Mucosa of stomach (tissue), 1 donor: Measurements from ENCODE around the gene CCSER2.
"Not testable (repeated sequence)": the region's sequence is repeated elsewhere in the genome, so short reads cannot be mapped to it uniquely, and the experiment has no call there.

ENCODE experiments used
- H3K27me3 ChIP-seq: one replicate; pipeline ENCODE4 v1.7.0; 2013; ENCODE audit warnings: mild to moderate bottlenecking, low read length; ENCODE audit not compliant: control insufficient read depth, insufficient read depth
- H3K36me3 ChIP-seq: one replicate; pipeline ENCODE4 v1.7.0; 2013; ENCODE audit warnings: low read length; ENCODE audit not compliant: control insufficient read depth, insufficient read depth
- H3K4me1 ChIP-seq: one replicate; pipeline ENCODE4 v1.7.0; 2013; ENCODE audit warnings: mild to moderate bottlenecking, low read length; ENCODE audit not compliant: control insufficient read depth, insufficient read depth
- H3K4me3 ChIP-seq: one replicate; pipeline ENCODE4 v1.7.0; 2013; ENCODE audit warnings: low read length
- H3K9ac ChIP-seq: one replicate; pipeline ENCODE4 v1.7.0; 2013; ENCODE audit warnings: mild to moderate bottlenecking, low read length, moderate library complexity
- H3K9me3 ChIP-seq: one replicate; pipeline ENCODE4 v1.7.0; 2013; ENCODE audit warnings: mild to moderate bottlenecking, low read length, moderate library complexity; ENCODE audit not compliant: control insufficient read depth
- donor health status: Pancreatic carcinoma.

CCSER2 gene

DNA sequence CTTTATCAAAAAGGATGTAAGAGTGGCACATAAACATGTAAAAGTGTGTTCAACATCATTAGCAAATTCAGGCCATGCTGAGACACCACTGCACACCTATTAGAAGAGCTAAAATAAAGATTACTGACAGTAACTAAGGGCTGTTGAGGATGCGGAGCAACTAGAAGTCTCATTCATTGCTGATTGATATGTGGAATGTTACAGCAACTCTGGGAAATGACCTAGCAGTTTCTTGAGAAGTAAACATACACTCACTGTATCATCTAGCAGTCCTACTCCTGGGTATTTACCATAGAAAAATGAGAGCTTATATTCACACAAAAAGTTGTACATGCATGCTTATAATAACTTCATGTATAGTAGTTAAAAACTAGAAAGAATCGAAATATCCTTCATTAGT lies 77.3 kb downstream of the CCSER2 start:
- Histone ChIP-seq H3K4me1 (peaks cover 18% of the 10 kb centered on the region), H3K9me3 (no peaks in the 10 kb centered on the region)

GRCh38 chr10:84406561-84406960 lies 78.2 kb downstream of the CCSER2 start:
- Histone ChIP-seq H3K27me3 (no peaks in the 10 kb centered on the region), H3K4me3 (no peak overlapping the region), H3K4me1 (peaks cover 12% of the 10 kb centered on the region), H3K9ac (no peak overlapping the region), H3K9me3 (no peaks in the 10 kb centered on the region), H3K36me3 (no peaks in the 10 kb centered on the region)

More for the DNA sequence above, 77.3 kb downstream of the CCSER2 start:
- Histone ChIP-seq H3K4me3 (no peak overlapping the region), H3K36me3 (no peaks in the 10 kb centered on the region), H3K9ac (no peak overlapping the region), H3K27me3 (no peaks in the 10 kb centered on the region)

- Histone ChIP-seq H3K4me1 (peaks cover 12% of the 10 kb centered on the region), H3K9me3 (no peaks in the 10 kb centered on the region), H3K27me3 (no peaks in the 10 kb centered on the region), H3K4me3 (no peak overlapping the region), H3K36me3 (no peaks in the 10 kb centered on the region), H3K9ac (no peak overlapping the region)
Observed at GRCh38 chr10:84407388-84408049, 79.1 kb downstream of the CCSER2 start.

DNA sequence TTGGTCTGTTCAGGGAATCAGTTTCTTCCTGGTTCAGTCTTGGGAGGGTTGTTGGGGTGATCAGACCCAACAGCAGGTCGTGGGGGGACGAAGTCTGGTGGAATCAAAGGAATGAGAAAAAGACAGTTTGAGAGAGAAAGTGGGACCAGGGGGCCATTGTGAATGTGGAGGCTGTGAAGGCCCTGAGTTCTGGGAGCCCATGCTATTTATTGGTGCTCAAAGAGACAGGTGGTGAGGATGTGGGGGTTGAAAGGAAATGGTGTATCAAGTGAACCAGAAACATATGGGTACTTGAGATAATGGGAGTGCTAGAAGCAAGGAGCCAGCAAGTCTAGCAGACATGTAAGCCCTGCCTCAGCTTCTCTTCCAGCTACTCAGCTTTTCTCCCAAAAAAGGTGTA lies 84.1 kb downstream of the CCSER2 start:
- Histone ChIP-seq H3K4me1 (peaks cover 14% of the 10 kb centered on the region), H3K4me3 (no peak overlapping the region), H3K27me3 (no peaks in the 10 kb centered on the region), H3K36me3 (no peaks in the 10 kb centered on the region), H3K9me3 (no peaks in the 10 kb centered on the region), H3K9ac (no peak overlapping the region)

- H3K9ac ChIP-seq, H3K4me3 ChIP-seq, H3K9me3 ChIP-seq, H3K27me3 ChIP-seq, H3K36me3 ChIP-seq: not testable (repeated sequence)
- peaks cover 11% of the 10 kb centered on the region for H3K4me1 ChIP-seq
Observed at GRCh38 chr10:84414110-84414509, 85.7 kb downstream of the CCSER2 start.

DNA sequence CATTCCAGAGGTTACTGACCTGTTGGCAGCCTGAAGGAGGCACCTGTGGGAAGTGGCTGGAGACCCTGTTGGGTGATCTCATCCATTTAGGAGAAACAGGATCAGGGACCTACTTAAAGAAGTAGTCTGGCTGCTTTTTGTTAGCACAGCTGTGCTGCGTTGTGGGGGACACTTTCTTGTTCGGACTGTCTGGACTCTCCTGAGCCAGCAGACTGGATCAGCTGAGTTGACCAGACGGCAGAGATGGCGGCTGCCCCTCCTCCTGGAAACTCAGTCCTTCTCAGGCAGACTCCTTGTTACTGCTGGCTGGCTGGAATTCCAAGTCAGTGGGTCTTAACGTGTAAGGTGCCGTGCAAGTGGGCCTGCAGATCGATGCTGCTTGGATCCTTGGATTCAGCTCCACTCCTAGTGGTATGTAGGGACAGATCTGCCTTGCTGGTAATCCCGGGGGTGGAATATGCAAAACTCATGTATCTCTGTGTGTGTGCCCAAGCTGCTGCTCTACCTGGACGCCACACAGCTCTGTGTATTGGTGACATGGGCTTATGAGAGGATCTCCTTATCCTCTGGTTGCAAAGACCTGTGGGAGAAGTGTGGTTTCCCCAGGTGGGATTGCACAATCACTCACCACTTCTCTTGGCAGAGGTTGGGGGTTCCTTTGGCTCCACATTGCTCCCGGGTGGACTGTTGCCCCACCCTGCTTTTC lies 87.3 kb downstream of the CCSER2 start:
- Histone ChIP-seq H3K9ac (peak overlapping the region; percentile 5), H3K27me3 (no peaks in the 10 kb centered on the region), H3K9me3 (no peaks in the 10 kb centered on the region), H3K4me3 (peak overlapping the region; percentile 20), H3K36me3 (no peaks in the 10 kb centered on the region), H3K4me1 (peaks cover 11% of the 10 kb centered on the region)

DNA sequence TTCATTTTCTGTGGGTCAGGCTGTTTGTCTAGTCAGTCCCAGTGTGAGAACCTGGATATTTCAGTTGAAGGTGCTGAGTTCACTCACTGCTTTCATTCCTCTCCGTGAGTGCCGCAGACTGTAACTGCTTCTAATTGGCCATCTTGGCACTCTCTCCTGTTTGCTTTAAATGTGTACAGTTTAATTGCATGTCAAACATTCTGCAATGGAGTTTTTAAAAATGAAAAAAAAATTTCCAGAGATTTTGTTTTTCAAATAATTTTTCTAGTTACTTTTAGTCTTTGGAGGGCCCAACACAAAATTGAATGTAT lies 87.8 kb downstream of the CCSER2 start:
- Histone ChIP-seq H3K4me1 (peaks cover 11% of the 10 kb centered on the region), H3K36me3 (no peaks in the 10 kb centered on the region), H3K27me3 (no peaks in the 10 kb centered on the region), H3K9ac (peak overlapping the region; percentile 5), H3K4me3 (peak overlapping the region; percentile 20), H3K9me3 (no peaks in the 10 kb centered on the region)

GRCh38 chr10:84423719-84424118 lies 95.3 kb downstream of the CCSER2 start:
- Histone ChIP-seq H3K9me3 (no peaks in the 10 kb centered on the region), H3K4me3 (no peak overlapping the region), H3K27me3 (no peaks in the 10 kb centered on the region), H3K36me3 (no peaks in the 10 kb centered on the region), H3K4me1 (peaks cover 8% of the 10 kb centered on the region), H3K9ac (no peak overlapping the region)

- H3K9ac ChIP-seq: peak overlapping the region; percentile 56
- H3K9me3 ChIP-seq: no peaks in the 10 kb centered on the region
- peaks cover 13% of the 10 kb centered on the region for H3K4me1 ChIP-seq
- H3K27me3 ChIP-seq: no peaks in the 10 kb centered on the region
- no peak overlapping the region for H3K4me3 ChIP-seq
- H3K36me3 ChIP-seq: no peaks in the 10 kb centered on the region
Observed at GRCh38 chr10:84424731-84425167, 96.4 kb downstream of the CCSER2 start.

- no peaks in the 10 kb centered on the region for H3K9me3 ChIP-seq
- peaks cover 18% of the 10 kb centered on the region for H3K4me1 ChIP-seq
- H3K36me3 ChIP-seq: no peaks in the 10 kb centered on the region
- H3K27me3 ChIP-seq: no peaks in the 10 kb centered on the region
- no peak overlapping the region for H3K4me3 ChIP-seq
- no peak overlapping the region for H3K9ac ChIP-seq
Observed at GRCh38 chr10:84427903-84428650, 99.7 kb downstream of the CCSER2 start.

DNA sequence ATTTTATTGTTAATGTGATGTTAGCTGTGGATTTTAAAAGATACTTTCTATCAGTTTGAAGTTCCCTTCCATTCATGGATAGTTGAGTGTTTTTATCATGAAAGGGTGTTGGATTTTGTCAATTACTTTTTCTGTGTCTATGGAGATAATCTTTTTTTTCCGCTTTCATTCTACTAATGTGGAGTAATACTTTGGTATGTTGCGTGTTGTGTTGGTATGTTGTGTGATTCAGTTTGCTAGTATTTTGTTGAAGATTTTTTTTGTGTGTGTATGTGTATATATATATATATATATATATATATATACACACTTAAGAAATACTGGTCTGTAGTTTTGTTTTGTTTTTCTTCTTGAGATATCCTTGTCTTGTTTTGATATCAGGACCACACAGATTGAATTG lies 100.3 kb downstream of the CCSER2 start:
- no peak overlapping the region for H3K4me3 ChIP-seq
- peaks cover 18% of the 10 kb centered on the region for H3K4me1 ChIP-seq

DNA sequence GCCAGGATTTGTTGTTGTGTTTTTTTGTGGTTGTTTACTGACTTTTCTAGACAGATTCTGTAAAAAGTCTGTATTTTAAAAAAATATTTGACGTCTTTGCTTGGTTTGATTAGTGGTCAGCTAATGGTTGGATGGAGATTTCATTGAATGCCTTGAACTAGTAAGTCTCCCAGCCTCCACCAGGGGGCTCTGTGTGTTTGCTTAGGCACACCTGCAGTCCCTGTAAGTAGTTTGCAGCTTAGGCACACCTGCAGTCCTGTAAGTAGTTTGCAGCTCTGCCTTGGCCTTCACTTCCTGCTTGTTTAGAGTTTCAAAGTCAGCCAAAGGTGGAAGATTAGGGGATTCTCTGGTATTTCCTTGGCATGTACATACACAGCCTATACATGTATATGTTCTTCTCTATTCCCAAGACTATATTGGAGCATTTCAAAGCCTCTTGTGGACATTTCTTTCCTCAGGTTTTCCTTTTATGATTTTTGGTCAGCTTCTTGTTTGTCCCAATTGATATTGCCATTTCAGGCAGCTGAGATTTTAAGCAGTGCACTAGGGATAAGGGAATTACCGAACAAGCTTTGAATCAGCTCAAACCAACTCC lies 101.6 kb downstream of the CCSER2 start:
- Histone ChIP-seq H3K4me1 (peaks cover 18% of the 10 kb centered on the region), H3K9ac (no peak overlapping the region), H3K27me3 (no peaks in the 10 kb centered on the region), H3K9me3 (no peaks in the 10 kb centered on the region), H3K36me3 (no peaks in the 10 kb centered on the region), H3K4me3 (no peak overlapping the region)

More for the DNA sequence above, 100.3 kb downstream of the CCSER2 start:
- no peaks in the 10 kb centered on the region for H3K9me3 ChIP-seq
- no peaks in the 10 kb centered on the region for H3K27me3 ChIP-seq
- H3K36me3 ChIP-seq: no peaks in the 10 kb centered on the region
- H3K9ac ChIP-seq: no peak overlapping the region
